AG04450 (cell line): Measurements from ENCODE around the gene SPOP. TPM values are rescaled to one million over a fixed set of nuclear protein-coding genes. Genes with fewer than 3 reads are reported as not detected.

Experiments
- CTCF ChIA-PET: fragments of 300-600, 350-600 bp; formaldehyde crosslinking; extraction: SDS; loops from one replicate; lab custom pipeline; 2022; ENCODE audit warnings: antibody characterized with exemption, inconsistent platforms; lab: Charles Lee
- POLR2A ChIA-PET: fragments of 350-600 bp; formaldehyde crosslinking; extraction: SDS; loops from one replicate; lab custom pipeline; 2021; ENCODE audit warnings: antibody characterized with exemption, inconsistent platforms; lab: Yijun Ruan, JAX
- DNase-seq: peaks from one replicate; pipeline ENCODE4 v3.0.0-alpha.2; 2011; ENCODE audit warnings: low read depth, low spot score
- H3K27ac ChIP-seq: one replicate; pipeline ENCODE4 v1.5.1; 2012; ENCODE audit warnings: low read depth, low read length, control low read depth
- H3K27me3 ChIP-seq: one replicate; pipeline ENCODE4 v1.6.0; 2012; ENCODE audit warnings: low read length; ENCODE audit not compliant: control insufficient read depth, insufficient read depth
- H3K4me3 ChIP-seq: 2 replicates; pipeline ENCODE4 v1.5.1; 2011; ENCODE audit warnings: mild to moderate bottlenecking, low read depth, low read length, control low read depth
- H3K9me3 ChIP-seq: 2 replicates; pipeline ENCODE4 v1.5.1; 2012; ENCODE audit warnings: low read length; ENCODE audit not compliant: control insufficient read depth, insufficient read depth
- CTCF ChIP-seq: IDR thresholded peaks from 2 replicates; pipeline ENCODE4 v1.5.1; 2011; ENCODE audit warnings: low read depth, low read length, control low read depth, inconsistent platforms
- polyA plus RNA-seq: library from polyadenylated mRNA; depleted of rRNA; stranded (reverse); fragments of >200 nt; gene quantifications from 2 replicates; pipeline ENCODE4 v1.2.3, GENCODE V29; 2011

Gene SPOP
- polyA plus RNA-seq, 1 experiment: 51.6 TPM

- ChIA-PET CTCF (interaction anchor here (0.6 to 5.3 kb wide), 36 partner anchors 11 to 830 kb away, joined by 3 to 119 read pairs (median 7); partner anchors contain the start of gene PHB1), POLR2A (no interaction called here)
- H3K27ac ChIP-seq: no peak overlapping the region
- H3K9me3 ChIP-seq: no peaks in the 10 kb centered on the region
- TF ChIP-seq CTCF: no peak
- H3K4me3 ChIP-seq: no peak overlapping the region
- no peak for DNase-seq
- H3K27me3 ChIP-seq: peaks cover 6% of the 10 kb centered on the region
These were observed 122.2 kb downstream of the SPOP start for GRCh38 chr17:49555495-49556222.

- H3K27ac ChIP-seq: no peak overlapping the region
- DNase-seq: no peak
- POLR2A ChIA-PET: no interaction called here
- no peaks in the 10 kb centered on the region for H3K9me3 ChIP-seq
- CTCF ChIA-PET: interaction anchor here (1.1 to 5.3 kb wide), 12 partner anchors 11 to 443 kb away, joined by 4 to 119 read pairs (median 22); partner anchors contain the start of gene PHB1
- peaks cover 6% of the 10 kb centered on the region for H3K27me3 ChIP-seq
- H3K4me3 ChIP-seq: no peak overlapping the region
- TF ChIP-seq CTCF: no peak
These were observed 123.0 kb downstream of the SPOP start for GRCh38 chr17:49554694-49555494.

GRCh38 chr17:49553676-49554335, 124.1 kb downstream of the SPOP start:
- TF ChIP-seq CTCF: no peak
- CTCF ChIA-PET: interaction anchor here (1.2 to 5.3 kb wide), 3 partner anchors 56 to 121 kb away, joined by 4 to 119 read pairs (median 25); no protein-coding TSS in a partner anchor
- DNase-seq: no peak
- peaks cover under 1% of the 10 kb centered on the region for H3K27me3 ChIP-seq
- no peak overlapping the region for H3K27ac ChIP-seq
- H3K9me3 ChIP-seq: no peaks in the 10 kb centered on the region
- no peak overlapping the region for H3K4me3 ChIP-seq
- POLR2A ChIA-PET: no interaction called here

- Histone ChIP-seq H3K27ac (no peak overlapping the region), H3K4me3 (no peak overlapping the region), H3K27me3 (peaks cover 6% of the 10 kb centered on the region), H3K9me3 (no peaks in the 10 kb centered on the region; the same call in 1 of the 2 replicates)
- ChIA-PET CTCF (interaction anchor here (0.7 to 1.6 kb wide), 4 partner anchors 117 to 157 kb away, joined by 3 to 4 read pairs (median 4); no protein-coding TSS in a partner anchor), POLR2A (no interaction called here)
- no peak for DNase-seq
- TF ChIP-seq CTCF: no peak
These were observed 125.7 kb downstream of the SPOP start for GRCh38 chr17:49552070-49552751.
